HG02763 (cell line): Measurements from ENCODE around the gene TTLL6.
"Not testable (repeated sequence)": the region's sequence is repeated elsewhere in the genome, so short reads cannot be mapped to it uniquely, and the experiment has no call there.

Source experiments
- ATAC-seq: cut with Tn5 transposase; IDR thresholded peaks from one replicate; pipeline ENCODE4 v1.9.1; 2021; ENCODE audit warnings: mild to moderate bottlenecking, moderate library complexity; ENCODE audit not compliant: unreplicated experiment

Gene TTLL6

GRCh38 chr17:48816438-48816773 is 623 bp downstream of the TTLL6 start:
- ATAC-seq, result no peak

- ATAC-seq, result no peak
Measured at GRCh38 chr17:48815311-48815710, 1.7 kb downstream of the TTLL6 start.

GRCh38 chr17:48814504-48814903 is 2.5 kb downstream of the TTLL6 start:
- ATAC-seq, result no peak

- ATAC-seq, result no peak
Measured at GRCh38 chr17:48812001-48812400, 5.0 kb downstream of the TTLL6 start.

- ATAC-seq, result no peak
Measured at GRCh38 chr17:48809182-48809581, 7.8 kb downstream of the TTLL6 start.

GRCh38 chr17:48804936-48805411 is 12.1 kb downstream of the TTLL6 start:
- no peak for ATAC-seq

- no peak for ATAC-seq
Measured at GRCh38 chr17:48800626-48801217, 16.3 kb downstream of the TTLL6 start.

GRCh38 chr17:48799069-48799723 is 17.8 kb downstream of the TTLL6 start:
- ATAC-seq, result no peak

GRCh38 chr17:48796163-48796522 is 20.9 kb downstream of the TTLL6 start:
- ATAC-seq, result not testable (repeated sequence)

GRCh38 chr17:48795444-48796162 is 21.4 kb downstream of the TTLL6 start:
- no peak for ATAC-seq

- ATAC-seq, result no peak
Measured at GRCh38 chr17:48792033-48792798, 24.8 kb downstream of the TTLL6 start.

GRCh38 chr17:48791128-48792032 is 25.6 kb downstream of the TTLL6 start:
- ATAC-seq, result no peak

GRCh38 chr17:48790607-48791127 is 26.4 kb downstream of the TTLL6 start:
- ATAC-seq, result no peak

- no peak for ATAC-seq
Measured at GRCh38 chr17:48787828-48788227, 29.2 kb downstream of the TTLL6 start.

- ATAC-seq, result no peak
Measured at GRCh38 chr17:48779421-48779820, 37.6 kb downstream of the TTLL6 start.

GRCh38 chr17:48776602-48777001 is 40.4 kb downstream of the TTLL6 start:
- ATAC-seq, result no peak

- ATAC-seq, result no peak
Measured at GRCh38 chr17:48773245-48773644, 43.8 kb downstream of the TTLL6 start.

- ATAC-seq, result no peak
Measured at GRCh38 chr17:48770954-48771353, 46.1 kb downstream of the TTLL6 start.

- no peak for ATAC-seq
Measured at GRCh38 chr17:48769009-48769675, 47.9 kb downstream of the TTLL6 start.
